ENCODE results near the gene MDK.

MDK gene

DNA sequence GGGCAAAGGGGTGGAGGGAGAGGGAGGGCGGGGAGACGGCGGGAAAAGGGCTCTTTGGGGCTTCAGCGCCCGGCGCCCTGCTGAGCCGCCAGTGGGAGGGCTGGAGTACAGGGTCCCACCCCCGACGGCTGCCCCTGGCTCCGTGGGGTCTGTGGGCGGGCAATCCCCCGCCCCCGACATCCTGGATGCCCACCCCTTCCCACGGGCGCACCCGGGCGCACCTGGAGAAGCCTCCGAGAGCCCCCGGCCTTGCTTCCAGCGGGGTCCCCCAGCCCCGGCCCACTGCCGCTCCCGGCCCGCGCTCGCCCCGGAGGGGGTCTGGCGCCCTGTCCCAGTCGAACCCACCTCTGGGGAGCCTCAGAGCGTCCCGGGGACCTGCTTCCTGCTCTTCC, 9.7 kb downstream of the MDK start:
- TF ChIP-seq, protein P1, sequence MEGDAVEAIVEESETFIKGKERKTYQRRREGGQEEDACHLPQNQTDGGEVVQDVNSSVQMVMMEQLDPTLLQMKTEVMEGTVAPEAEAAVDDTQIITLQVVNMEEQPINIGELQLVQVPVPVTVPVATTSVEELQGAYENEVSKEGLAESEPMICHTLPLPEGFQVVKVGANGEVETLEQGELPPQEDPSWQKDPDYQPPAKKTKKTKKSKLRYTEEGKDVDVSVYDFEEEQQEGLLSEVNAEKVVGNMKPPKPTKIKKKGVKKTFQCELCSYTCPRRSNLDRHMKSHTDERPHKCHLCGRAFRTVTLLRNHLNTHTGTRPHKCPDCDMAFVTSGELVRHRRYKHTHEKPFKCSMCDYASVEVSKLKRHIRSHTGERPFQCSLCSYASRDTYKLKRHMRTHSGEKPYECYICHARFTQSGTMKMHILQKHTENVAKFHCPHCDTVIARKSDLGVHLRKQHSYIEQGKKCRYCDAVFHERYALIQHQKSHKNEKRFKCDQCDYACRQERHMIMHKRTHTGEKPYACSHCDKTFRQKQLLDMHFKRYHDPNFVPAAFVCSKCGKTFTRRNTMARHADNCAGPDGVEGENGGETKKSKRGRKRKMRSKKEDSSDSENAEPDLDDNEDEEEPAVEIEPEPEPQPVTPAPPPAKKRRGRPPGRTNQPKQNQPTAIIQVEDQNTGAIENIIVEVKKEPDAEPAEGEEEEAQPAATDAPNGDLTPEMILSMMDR (IDR thresholded peaks at IDR 0.05; ENCODE audit: extremely low read depth, missing control alignments) = no peak
- DNase-seq (ENCODE audit: low spot score) = peak; percentile 52

DNA sequence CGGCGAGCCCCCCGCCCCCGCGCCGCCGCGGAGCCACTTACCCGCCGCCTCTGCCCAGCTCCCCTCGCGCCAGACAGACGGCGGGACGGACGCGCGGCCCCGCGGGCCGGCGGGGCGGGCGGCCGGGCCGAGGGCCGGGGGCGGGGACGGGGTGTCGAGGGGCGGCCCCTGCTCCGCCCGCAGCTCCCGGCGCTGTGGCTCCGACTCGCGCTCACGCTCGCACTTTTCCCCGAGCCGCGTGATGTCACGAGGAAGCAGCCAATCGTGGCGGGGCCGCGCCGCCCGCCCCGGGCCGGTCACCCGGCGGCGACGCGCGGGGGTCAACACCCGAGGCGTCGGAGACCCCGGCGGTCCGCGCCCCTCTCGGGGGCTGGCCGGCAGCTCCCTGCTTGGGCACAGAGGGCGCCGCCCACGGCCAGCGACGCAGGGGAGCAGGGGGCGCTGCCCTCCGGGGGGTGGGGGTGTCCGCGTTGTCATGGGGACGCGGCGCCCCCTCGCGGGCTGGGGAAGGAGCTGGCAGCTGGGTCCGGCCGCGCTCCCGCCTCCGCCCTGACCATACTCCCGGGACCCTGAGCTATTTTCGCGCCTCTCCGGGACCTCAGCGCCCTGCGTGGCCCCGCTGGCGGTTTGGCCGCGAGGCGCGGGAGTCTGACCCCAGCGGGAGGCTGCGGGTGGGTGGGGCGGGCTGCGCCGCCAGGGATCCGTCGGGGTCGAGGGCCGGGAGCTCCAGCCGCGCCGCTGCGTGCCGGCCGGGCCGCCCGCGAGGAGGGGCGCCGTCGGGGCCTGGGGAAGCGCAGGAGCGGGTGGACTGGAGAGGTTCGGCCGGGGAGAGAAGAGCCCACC, 10.3 kb downstream of the MDK start, which contains the start of gene CHRM4:
CHRM4 (minus strand) TSS at position 199 of the 843 bp plus-strand sequence. CDS start 5,219 bp downstream, outside the sequence.
- TF ChIP-seq, protein P1 (IDR thresholded peaks at IDR 0.05; ENCODE audit: extremely low read depth, missing control alignments) = peak; percentile 34
- peak; percentile 87 for DNase-seq (ENCODE audit: low spot score)

DNA sequence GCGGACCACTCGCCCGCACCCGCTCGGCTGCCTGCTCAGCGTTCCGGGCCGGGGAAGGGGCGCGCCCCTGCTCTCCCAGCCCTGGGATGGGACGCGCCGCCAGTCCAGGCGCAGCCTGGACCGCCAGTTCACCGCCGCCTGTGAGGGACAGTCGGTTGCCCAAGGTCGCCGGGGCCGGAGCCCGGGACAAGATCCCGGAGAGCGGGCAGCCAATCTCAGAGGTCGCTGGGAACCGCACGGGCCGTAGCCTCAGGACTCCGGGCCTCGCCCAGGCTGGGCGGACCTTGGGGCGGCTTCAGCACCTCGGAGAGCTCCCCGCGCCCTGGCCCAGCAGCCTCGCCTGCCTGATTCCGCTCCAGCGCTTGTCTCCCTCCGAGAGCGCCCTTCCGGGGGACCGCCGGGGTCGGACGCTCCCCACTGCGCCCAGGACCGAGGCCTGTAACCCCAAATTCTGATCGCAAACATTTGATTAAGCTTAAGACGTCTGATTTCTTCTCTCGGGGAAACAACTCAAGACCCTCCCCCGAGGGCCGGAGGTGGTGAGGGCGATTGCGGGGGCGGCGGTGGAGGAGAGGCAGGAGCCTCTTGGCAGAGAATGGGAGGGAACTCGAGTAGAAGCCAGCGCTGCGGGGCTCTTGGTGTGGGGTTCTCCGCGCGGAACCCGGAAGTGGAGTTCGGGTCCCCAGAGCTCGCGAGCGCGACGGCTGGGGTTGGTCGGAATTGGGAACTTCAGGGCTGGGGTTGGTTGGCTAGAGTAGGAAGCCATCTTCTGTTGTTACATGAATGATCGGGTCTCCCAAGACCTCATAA, 11.2 kb downstream of the MDK start:
- TF ChIP-seq, protein P1 (IDR thresholded peaks at IDR 0.05; ENCODE audit: extremely low read depth, missing control alignments) = no peak
- peak; percentile 97 for DNase-seq (ENCODE audit: low spot score)

DNA sequence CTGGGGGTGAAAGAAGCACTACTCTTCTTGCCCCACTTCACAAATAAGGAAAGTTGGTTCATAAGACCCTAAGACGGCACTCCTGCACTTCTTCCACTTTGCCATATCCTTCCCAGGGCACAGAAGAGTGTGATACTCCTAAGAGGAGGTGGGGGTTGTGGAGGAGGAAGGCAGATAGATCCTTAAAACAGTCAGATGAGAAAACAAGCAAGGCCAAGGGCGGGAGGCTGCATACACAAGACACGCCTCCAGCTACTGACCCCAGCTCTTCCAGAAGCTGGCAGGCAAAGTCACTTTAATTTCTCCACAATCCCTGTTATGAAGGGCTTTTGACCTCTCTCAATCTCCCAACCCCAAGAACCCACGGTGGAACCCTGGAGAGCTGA, 11.8 kb downstream of the MDK start:
- TF ChIP-seq, protein P1 (IDR thresholded peaks at IDR 0.05; ENCODE audit: extremely low read depth, missing control alignments) = no peak
- DNase-seq (ENCODE audit: low spot score) = no peak

DNA sequence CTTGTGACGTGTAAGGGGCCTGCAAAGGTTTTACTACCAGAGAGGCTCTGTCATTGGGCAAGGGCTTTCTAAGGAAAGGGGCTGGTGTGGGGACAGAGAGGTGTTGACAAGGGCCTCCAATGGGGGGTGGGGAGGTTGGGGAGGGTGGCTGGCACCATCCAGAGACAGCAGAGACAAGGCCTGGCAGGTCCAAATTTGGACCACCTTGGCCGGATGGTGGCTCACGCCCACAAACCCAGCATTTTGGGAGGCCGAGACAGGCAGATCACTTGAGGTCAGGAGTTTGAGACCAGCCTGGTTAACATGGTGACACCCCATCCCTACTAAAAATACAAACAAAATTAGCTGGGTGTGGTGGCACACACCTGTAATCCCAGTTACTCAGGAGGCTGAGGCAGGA, 12.3 kb downstream of the MDK start:
- no peak for DNase-seq (ENCODE audit: low spot score)
- TF ChIP-seq, protein P1 (IDR thresholded peaks at IDR 0.05; ENCODE audit: extremely low read depth, missing control alignments) = no peak

DNA sequence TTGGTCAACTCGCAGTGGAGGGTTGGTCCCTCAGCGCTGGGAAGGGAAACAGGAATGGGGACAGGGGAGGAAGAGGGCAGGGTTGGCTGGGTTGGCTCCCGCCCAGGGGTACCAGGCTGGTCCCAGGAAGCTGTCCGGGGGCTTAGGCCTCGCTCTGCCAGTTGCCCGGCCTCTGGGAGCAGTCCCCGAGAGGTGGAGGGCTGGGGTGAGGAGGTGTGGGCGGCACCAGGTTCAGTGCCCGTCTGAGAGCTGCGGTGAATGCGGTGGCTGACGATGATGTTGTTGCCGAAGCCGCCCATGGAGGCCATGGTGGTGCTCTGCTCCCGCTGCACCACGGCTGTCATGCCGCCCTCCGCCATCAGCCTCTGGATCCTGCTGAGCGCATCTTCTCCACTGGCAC, 16.1 kb downstream of the MDK start:
- DNase-seq (ENCODE audit: low spot score) = no peak
- TF ChIP-seq, protein P1 (IDR thresholded peaks at IDR 0.05; ENCODE audit: extremely low read depth, missing control alignments) = no peak
